ENCODE results near the gene BCAT1.

GRCh38 chr12:24853588-24853987 is 95.3 kb downstream of the BCAT1 start:
- TF ChIP-seq CTCF (IDR thresholded peaks at IDR 0.05) (no peak), POLR2A (IDR thresholded peaks at IDR 0.05) (no peak)
